Loucy (cell line): ENCODE results near the gene TAS2R60.

Experiments used
- CTCF ChIP-seq: fragments of 200-600 bp; sonication (generic); conservative IDR thresholded peaks from 2 replicates; pipeline ENCODE4 v1.5.1; 2014; ENCODE audit warnings: mild to moderate bottlenecking, antibody characterized with exemption, low read length
- EZH2phosphoT487 ChIP-seq: fragments of 200-600 bp; IDR thresholded peaks from 2 replicates; pipeline ENCODE4 v1.6.1; 2018; ENCODE audit warnings: antibody characterized with exemption, mild to moderate bottlenecking, moderate library complexity, borderline replicate concordance

DNA sequence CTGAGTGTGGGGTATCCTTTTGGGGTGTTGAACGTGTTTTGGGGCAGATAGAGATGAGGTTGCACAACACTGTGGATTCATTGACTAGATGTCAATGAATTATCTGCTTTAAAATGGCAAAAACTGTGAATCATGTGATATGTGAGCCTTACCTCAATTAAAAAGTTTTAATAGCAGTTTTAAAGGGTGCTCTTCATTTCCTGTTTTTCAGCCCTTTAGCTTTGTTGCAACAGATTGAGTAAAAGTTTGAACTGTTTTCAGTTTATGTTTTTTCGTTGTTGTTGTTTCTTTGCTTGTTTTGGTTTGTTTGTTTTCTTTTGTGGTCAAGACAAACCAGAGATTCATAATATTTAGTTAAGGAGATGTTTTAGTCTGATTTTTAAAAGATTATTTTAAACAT, 43.8 kb downstream of the TAS2R60 start:
- TF ChIP-seq CTCF (no peak), EZH2phosphoT487 (no peak)
